OCI-M1 (cell line): ENCODE results near the gene APCDD1.

Source experiments
- DNase-seq: peaks from one replicate; lab custom pipeline; 2025; lab: John Stamatoyannopoulos, UW

APCDD1 gene

DNA sequence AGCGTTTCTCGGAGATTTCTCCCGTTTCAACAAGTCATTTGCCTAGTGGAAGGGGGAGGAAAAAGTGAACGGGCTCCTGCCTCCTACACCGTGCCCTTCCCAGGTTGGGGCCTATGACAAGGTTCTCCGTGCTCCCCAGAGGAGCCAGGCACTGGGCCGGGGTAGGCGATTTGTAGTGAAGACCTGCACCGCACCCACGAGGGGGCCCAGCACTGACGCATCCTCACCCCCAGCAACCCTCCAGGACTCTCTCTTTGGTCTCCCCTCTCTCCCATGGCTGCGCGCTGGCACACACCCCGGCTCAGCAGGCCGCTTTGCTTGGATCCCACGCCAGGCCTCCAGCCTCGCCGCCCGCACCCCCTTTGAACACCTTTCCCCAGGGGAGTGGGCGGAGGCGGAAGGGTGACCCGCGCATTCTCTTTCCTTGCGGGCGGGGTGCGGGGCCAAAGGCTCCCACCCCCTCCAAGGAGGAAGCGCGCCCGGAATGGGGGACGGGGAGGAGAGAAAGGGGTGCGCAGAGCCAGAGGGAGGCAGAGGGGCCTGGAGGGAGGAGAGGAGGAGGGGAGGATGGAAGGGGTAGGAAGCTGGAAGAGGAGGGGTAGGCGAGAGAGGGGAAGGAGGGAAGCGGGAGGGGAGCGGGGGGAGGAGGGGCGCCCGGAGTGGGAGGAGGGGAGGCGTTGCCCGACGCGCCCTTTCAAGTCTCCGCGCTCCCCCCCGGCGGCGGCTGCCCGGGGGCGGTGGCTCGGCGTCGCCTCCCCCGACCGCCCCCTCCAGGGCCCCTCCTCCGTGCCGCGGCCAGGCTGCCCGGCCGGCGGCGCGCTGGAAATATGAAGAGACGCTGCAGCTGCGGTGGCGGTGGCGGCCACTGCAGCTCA lies at the start of gene APCDD1:
Gene APCDD1 (plus strand): TSS at position 830 of the 875 bp plus-strand sequence. CDS start 347 bp downstream, outside the sequence.
- DNase-seq: no peak

DNA sequence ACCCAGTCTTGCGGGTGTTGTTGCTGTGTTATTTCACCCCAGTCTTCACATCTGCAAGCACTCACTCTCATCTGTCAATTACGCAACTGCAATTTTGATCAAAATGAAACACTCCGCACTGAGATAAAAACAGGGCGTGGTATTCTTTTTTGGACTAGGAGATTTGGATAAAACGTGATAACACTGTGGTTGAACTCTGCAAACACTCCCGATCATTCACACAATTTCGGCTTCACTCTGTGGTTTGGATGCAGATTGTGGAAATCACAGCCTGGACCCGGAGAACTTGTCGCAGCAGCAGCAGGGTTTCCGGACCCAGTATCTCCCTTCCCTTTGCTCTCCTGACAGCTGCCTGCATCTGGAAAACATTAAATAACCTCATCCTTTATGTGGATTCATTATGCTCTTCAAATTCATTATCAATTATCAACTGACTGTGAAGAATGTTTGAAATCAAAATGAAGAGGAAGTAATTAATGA lies 49.4 kb upstream of the APCDD1 start:
- DNase-seq: peak; percentile 13

DNA sequence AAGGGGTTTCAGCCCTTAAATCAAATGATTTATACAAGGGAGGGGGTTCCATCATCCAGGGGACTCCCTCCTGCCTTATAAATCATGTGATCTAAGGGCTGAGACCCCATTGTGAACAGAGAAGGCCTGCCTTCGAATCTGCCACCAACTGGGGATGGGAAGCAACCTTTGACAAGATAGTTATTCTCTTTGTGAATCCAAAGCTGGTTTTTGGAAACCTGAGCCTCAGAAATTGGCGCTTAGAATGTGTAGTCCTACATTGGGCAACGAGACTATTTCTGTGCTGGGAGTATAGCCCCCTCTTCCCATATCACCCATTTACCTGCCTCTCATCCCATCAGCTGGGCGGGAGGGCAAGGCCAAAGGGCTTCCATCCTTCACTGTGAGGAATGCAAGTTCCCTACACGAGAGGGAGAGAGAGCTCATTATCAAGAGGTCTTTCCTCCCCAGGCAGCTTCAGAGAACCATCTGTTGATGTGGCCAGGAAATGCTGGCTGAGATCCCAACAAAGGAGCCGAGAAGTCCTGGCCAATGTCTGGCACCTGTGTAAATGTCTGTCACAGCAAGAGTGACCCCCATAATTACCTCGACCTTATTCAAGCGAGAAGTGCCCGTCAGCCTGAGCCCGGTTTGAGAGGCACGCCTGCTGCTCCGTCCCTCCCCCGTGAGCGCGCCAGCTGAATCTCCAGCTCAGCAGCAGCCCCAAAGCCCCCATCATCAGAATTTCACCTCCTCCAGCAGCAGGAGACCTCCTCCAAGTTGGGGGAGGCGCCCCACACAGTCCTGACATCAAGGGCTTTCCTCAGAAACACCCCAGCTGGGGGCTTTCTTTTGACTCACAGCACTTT lies 48.4 kb upstream of the APCDD1 start:
- DNase-seq: no peak

DNA sequence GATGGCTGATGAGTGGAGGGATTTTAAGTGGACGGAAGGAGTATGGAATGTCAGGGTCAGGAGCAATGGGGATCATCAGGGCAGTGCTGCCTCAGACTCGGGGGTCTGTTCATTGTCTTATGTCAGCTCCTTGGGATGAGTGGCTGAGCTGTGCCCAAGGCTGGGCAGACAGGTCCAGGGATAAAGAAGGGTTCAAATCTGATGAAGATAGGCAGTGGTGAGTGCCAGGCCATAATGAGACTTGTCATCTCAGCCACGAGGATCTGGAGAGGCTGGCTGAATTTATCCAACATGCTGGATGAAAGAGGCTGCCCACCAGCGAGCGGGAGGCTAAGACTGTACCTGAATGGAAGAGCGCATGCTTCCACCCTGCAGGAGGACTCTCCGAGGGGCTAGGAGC lies 46.3 kb upstream of the APCDD1 start:
- DNase-seq: no peak

DNA sequence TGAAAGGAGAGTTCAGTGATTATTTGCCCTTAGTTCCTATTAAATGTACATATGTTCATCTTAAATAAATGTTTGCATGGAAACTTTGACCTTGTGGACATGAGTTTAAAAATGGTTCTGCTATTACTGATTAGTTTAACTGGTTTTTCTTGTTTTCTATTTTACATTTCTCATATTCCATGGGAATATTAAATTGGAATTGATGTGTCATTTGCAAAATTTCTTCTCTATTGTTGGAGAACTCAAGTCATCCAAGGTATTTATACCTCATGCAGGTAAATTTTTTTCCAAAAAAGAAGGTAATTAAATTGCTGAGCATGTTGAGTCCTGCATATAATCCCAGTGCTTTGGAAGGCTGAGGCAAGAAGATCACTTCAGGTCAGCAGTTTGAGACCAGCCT lies 45.4 kb upstream of the APCDD1 start:
- no peak for DNase-seq

DNA sequence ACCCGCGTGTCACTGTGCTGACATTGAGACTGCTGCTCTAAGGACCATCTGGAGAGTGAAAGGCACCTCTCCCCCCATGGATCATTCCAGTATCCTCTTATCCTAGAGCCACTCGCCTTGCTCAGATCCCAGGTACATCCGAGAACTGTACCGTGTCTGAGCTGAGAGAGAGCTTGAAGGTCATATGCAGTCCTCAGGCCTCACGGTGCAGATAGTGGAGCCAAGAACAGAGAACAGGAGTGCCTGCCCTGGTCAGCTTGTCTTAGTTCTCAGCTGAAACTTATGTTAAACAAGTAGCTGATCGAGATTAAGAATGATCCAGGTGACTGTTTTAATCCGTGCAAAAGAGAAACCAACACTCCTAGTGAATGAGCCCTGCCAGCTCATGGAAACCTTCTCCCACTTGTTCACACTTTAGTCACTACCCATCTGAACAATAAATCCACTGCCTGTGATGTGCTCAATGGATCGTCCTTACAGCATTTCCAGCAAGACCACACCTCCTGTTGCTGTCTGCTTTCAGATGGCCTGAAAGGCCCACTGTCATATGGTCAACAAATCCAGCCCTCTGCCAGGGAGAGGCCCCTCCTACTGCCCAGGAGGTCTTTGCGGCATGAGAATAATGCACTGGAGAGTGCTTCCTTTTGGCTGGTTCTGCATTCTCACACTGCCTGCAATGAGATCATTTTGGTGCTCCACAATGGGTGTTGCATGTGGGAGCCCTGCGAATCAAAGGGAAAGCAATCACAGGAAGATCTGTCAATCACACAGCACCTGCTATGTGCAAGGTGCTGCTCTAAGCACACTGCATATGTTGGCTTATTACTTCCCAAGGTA lies 43.7 kb upstream of the APCDD1 start:
- DNase-seq: no peak

DNA sequence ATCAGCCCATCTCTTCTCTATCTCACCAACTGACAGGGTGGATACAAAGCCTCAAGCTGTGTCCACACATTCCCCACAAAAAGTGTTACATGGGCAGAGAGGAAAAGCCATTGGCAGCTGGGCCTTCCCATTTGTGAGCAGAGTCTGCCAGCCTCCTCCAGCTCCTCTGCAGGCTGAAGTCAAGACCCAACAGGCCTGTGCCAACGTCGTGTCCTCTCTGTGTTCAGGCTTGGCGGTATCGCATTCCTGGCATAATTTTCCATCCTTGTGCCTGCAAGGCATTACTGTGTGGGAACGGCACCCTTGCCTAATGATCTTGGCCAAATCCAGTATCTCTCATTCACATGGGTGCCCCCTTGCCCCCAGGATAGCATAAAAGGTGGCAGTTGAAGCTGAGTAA lies 41.5 kb upstream of the APCDD1 start:
- DNase-seq: no peak

DNA sequence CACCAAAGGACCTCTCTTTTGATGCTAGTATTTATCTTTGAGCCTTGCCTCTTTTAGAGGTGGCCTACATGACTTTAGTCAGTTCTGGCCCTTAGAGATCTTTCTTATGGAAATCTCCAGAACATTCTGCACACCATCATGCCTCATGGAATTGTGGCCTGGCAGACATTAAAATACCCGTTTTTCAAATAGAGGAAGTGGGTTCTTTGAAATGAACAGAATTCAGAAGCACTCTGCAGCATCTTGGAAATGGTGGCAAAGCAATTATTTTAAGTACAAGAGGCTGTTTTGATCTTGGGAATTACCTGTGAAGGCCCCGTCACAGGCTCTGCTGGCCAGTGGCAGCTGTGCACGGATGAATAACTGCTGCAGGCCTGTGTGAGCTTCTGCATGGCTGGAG lies 40.7 kb upstream of the APCDD1 start:
- DNase-seq: no peak

DNA sequence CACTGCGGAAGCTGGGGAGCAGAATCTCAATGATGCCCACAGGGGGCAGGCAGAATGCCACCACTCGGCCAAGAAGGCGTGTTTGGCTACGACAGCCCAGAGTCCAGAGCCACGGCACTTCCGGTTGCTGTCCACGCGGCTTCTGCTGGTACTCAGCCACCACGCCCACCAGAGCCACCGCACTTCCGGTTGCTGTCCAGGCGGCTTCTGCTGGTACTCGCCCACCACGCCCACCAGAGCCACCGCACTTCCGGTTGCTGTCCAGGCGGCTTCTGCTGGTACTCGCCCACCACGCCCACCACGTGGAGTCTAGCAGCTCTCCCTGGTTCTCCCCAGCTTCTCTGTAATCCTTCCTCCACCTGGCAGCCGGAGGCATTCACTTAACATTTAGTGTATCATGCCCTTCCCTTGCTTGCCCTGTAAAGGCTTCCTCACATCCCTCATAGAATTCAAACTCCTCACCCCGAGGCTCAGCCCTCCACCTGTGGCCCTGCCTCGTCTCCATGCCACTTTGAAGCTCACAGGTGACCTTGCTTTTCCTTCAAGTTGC lies 40.1 kb upstream of the APCDD1 start:
- DNase-seq: no peak

DNA sequence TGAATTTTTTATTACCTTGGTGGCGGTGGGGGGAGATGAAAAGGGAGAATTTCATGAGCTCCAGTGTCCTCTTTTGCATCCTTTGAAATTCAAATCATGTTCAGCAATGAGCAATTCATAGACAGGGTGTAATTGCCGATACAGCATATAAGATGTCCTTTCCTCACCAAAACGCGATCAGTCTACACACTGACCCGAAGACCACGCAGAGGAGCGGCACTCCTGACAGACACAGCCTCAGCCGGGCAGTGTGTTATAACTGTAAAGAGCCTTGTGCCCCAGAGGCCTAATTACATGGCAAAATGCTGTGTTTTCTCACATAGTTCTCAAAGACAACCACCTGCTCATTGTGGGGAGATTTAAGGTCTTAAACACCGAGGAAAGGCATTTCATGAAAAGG lies 38.4 kb upstream of the APCDD1 start:
- DNase-seq: no peak

DNA sequence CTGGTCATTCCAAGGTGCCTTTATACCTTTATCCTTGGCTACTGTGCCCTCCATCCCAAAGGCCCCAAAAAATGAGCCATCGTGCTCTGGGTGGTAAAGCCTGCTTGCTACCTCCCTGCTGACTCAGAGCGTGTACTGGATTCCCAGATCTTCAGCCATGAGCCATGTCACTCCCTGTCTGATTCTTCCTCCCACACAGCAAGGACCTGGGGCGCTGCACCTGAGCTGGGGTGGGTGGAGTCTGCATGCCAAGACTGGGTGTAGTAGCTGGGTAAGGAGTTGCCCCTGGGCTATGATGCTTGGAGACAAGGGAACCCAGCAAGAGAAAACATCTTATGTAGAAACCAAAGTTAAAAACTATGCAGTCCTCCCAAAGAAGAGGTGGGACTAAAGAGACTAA lies 37.2 kb upstream of the APCDD1 start:
- no peak for DNase-seq

DNA sequence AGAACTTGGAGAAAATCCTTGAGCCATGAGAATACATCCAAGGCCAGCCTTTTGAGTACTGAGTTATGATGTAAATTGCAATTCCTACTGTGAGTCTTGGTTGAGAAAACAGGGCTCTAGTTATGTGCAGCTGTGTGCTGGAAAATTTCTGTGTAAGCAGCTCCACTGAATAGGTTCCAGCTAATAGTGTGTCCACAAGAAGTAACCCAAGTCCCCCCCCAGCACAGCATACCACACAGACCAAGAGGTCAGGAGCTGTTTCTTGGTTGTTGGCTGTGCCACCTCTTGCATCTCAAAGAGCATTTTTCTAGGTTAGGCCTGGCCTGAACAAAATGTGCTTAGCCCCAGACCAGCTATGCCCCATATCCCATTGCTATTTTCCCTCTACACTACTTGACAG lies 36.8 kb upstream of the APCDD1 start:
- DNase-seq: no peak

DNA sequence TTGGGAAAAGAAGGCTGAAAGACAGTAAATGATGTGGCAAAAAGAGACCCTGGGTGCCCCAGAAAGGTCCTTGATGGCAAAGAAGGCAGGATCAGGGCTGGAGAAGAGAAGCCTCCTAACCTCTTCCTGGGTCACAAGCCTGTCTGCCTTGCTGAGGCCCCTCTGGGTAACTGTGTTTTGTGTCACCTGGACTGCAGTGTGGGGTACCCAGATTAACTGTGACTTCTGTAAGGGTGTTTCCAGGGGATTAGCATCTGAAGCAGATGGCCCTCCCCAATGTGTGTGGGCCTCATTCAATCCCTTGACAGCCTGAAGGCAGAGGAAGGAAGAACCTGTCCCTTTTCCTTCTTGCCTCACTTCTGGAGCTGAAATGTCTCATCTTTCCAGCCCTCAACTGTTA lies 35.6 kb upstream of the APCDD1 start:
- DNase-seq: no peak

DNA sequence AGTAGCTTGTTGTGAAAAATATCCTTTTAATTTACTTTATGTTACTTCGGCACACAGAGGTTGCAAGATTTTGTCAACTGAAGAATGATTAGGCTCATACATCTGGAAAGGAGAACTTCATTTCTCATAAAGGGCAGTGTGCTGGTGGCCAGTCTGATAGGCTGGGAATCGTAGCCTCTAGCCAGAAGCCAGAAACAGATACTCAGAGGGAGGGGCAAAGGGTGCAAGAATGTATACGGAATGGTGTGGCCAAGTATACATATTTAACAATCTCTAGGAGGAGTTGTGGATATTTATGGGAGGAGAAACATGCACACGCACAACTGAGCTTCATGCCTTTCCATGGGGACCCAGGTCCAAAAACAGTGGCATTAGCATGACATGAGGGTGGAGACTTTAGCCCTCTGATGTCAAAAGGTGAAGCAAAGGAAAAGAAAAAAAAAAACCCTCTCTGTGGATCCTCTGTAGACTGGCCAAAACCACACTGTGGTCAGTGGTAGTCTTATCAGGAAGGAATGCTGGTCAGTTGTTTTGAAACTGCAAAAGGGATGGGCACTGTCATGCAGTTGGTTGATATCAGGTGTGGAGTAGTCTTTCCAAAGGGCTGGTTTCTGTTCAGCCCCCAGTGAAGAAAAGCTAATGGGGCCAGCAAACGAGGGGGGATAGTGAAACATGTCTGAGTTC lies 34.9 kb upstream of the APCDD1 start:
- peak; percentile 88 for DNase-seq

DNA sequence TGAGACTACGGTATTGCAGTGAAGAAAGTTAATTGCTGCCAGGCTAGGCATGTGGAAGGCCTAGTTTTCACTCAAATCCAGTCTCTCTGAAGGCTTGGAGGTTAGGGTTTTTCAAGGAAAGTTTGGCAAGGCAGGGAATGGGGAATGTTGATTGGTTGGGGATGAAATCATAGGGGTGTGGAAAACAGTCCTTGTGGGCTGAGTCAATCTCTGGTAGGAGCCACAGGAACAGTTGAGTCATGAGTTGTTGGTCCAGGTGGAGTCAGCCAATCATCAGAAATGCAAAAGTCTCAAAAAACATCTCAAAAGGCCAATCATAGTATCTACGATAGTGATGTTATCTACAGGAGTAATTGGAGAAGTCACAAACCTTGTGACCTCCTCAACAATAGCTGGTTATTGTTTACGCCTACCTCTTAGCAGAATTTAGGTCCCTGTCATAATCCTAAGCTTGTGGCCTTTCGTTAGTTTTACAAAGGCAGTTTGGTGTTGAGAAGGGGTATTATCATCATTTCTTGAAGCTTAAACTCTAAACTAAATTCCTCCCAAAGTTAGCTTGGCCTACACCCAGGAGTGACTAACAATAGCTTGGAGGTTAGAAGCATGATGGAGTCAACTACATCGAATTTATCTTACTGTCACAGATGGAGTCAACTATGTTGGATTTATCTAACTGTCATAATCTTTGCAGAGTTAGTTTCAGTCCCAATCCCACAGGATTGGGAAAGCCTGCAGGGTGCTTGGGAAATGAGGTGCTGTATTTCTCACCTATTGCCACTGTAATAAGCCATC lies 33.7 kb upstream of the APCDD1 start:
- no peak for DNase-seq

DNA sequence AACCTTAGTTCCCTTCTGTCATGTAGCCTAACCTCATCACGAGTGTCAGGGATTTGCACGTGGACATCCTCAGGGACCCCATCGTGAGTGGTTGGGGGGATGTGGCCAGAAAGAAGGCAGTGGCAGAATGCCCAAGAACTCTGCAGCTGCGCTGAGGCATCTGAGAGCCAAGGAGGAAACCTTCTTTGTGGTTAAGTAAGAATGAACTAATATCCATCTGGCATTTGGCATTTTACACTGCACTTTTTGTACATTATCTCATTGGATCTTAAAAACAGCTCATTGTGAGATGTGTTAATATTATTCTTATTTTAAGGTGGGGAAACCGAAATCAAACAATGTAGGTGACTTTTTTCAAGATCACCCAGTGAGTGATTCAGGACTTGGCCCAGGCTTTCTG lies 32.6 kb upstream of the APCDD1 start:
- no peak for DNase-seq

DNA sequence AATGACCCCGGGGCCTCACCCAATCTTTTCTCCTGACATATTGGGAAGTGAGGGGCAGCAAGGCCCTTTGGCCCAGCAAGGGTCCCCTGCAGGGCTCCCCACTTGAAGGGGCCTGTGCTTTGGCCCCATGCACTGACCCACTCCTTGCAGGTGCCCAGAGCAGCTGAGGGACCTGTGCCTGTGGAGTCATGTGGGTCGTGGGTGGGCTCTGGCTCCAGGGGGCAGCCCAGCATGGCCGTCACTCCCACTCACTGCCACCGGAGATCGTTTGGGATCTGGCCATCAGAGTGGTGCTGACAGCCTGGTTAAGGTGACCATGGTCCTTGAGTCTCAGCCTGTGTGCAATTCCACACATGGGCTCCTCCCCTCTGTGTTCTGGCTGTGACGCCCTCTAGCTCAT lies 31.7 kb upstream of the APCDD1 start:
- no peak for DNase-seq

DNA sequence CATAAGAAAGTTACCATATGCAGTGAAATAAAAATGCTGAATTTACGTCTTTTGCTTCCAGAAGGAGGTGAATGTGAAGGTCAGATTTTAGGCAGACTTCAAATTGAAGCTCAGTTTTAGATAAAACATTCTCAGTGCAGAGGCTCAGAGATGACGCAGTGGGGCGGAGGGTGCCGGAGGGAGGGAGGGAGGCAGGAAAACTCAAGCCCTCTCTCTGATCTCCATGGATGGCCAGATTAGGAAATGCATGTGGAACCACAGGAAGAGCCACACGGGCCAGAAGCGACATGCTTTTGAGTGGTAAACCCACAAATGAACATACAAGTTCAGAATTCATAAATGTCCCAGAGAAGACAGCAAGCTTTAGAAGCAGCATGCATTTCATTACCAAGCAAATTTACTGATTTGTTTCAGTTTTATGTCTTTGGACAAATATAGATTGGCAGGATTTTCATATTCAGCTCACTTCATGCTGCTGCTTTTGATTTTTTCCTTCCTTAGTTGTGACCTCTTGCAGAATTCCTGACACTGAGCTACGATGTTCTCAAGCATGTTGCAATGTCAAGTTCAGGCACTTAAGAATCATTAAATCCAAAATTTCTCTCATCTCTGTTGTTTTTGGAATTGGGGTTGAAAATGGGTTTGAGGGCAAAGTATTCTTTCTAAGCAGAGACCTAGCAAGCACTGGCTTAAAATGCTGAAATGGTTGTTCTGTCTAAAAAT lies 29.7 kb upstream of the APCDD1 start:
- no peak for DNase-seq

DNA sequence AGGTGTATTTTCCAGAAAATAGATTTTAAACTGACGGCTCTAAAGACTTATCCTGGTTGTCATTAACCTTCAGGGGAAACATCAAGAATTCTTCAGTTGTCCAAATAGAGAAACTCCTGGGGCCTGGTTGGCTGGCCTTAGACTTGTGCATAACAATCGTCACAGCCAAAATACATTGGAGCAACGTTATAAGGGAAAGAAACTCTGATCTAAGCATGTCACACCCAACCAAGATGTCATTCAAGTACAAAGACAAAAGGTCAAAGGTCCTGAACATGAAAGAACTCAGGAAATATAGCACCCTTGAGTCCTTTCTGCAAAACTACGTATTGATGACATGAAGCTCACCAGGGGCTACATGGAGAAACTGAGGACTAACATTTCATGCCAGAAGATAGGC lies 23.8 kb upstream of the APCDD1 start:
- no peak for DNase-seq

DNA sequence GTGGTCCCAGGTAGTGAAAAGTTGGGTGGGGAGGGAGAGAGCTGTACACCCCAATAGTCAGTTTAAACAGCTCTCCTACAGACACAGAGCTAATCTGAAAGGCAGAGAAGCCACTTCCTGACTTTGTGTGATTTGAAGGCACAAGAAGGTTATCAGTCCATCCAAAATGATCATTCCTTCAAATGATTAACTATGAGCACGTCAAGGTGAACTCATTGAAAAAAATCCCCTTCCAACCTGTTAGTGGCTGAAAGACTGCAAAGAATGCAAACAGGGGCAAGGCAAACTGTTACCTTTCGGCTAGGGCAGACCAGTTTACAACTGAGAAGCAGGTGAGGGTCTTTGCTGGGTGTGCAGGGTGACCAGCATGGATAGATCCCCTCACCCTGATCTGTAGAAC lies 22.8 kb upstream of the APCDD1 start:
- no peak for DNase-seq
